HEK293 (cell line): ENCODE data around the gene TMEM131L.

Experiments
- CTCF ChIA-PET: fragments of 350-600 bp; formaldehyde crosslinking; extraction: SDS; loops from one replicate; lab custom pipeline; 2021; ENCODE audit warnings: antibody characterized with exemption; lab: Yijun Ruan, JAX
- POLR2A ChIA-PET: fragments of 300-600 bp; formaldehyde crosslinking; extraction: SDS; loops from one replicate; lab custom pipeline; 2020; ENCODE audit warnings: antibody characterized with exemption, inconsistent platforms; lab: Yijun Ruan, JAX
- H3K27ac ChIP-seq: fragments of 200-500 bp; sonication (Bioruptor generic); 2 replicates; pipeline ENCODE4 v1.5.1; 2014; ENCODE audit warnings: low read depth, low read length, control low read depth, inconsistent platforms; ENCODE audit errors: extremely low read depth
- H3K36me3 ChIP-seq, 2 experiments: fragments of 200-500 bp in 1 of 2; sonication (Bioruptor generic) in 1 of 2; 1 replicate in 1 of 2; 2 replicates in 1 of 2; pipeline ENCODE4 v1.5.1; 2014 to 2017; ENCODE audit warnings: inconsistent platforms in 2 of 2, low read length in 2 of 2; ENCODE audit not compliant: control insufficient read depth in 2 of 2, insufficient read depth in 1 of 2
- H3K4me1 ChIP-seq: fragments of 200-500 bp; sonication (Bioruptor generic); 2 replicates; pipeline ENCODE4 v1.5.1; 2014; ENCODE audit warnings: mild to moderate bottlenecking, low read length, inconsistent platforms; ENCODE audit not compliant: control insufficient read depth, insufficient read depth
- H3K4me3 ChIP-seq: 2 replicates; pipeline ENCODE4 v1.5.1; 2011; ENCODE audit warnings: low read depth, mild to moderate bottlenecking, control low read depth, low read length, moderate library complexity
- H3K9me3 ChIP-seq: fragments of 200-500 bp; sonication (Bioruptor generic); 2 replicates; pipeline ENCODE4 v1.5.1; 2014; ENCODE audit warnings: low read depth, low read length, inconsistent platforms; ENCODE audit not compliant: control insufficient read depth, insufficient read depth
- GLI4 ChIP-seq: fragments of 450-650 bp; formaldehyde crosslinking; IDR thresholded peaks from 2 replicates; pipeline ENCODE4 v1.5.1; 2016; ENCODE audit warnings: missing biosample characterization, missing genetic modification characterization
- IKZF3 ChIP-seq: fragments of 450-650 bp; IDR thresholded peaks from 2 replicates; pipeline ENCODE4 v1.5.0; 2018; ENCODE audit warnings: missing biosample characterization, mild to moderate bottlenecking, missing genetic modification characterization, moderate library complexity
- KLF8 ChIP-seq: fragments of 450-650 bp; formaldehyde crosslinking; IDR thresholded peaks from 2 replicates; pipeline ENCODE4 v1.5.1; 2016; ENCODE audit warnings: missing biosample characterization, missing genetic modification characterization
- OSR2 ChIP-seq: fragments of 450-650 bp; formaldehyde crosslinking; IDR thresholded peaks from 2 replicates; pipeline ENCODE4 v1.5.1; 2016; ENCODE audit warnings: missing biosample characterization, missing genetic modification characterization
- SCRT1 ChIP-seq: fragments of 450-650 bp; formaldehyde crosslinking; IDR thresholded peaks from 2 replicates; pipeline ENCODE4 v1.5.1; 2016; ENCODE audit warnings: missing biosample characterization, missing genetic modification characterization, borderline replicate concordance
- SP7 ChIP-seq: fragments of 450-650 bp; formaldehyde crosslinking; IDR thresholded peaks from 2 replicates; pipeline ENCODE4 v1.5.1; 2016; ENCODE audit warnings: missing biosample characterization, missing genetic modification characterization
- TCF7L2 ChIP-seq: IDR thresholded peaks from 2 replicates; pipeline ENCODE4 v1.6.1; 2011; ENCODE audit warnings: low read depth, mild to moderate bottlenecking, inconsistent platforms, low read length, moderate library complexity, borderline replicate concordance
- YY1 ChIP-seq: fragments of 450-650 bp; formaldehyde crosslinking; IDR thresholded peaks from 2 replicates; pipeline ENCODE4 v1.5.1; 2018; ENCODE audit warnings: missing biosample characterization, missing genetic modification characterization
- ZBTB20 ChIP-seq: fragments of 450-650 bp; formaldehyde crosslinking; IDR thresholded peaks from 2 replicates; pipeline ENCODE4 v1.5.1; 2016; ENCODE audit warnings: missing biosample characterization, missing genetic modification characterization
- ZBTB48 ChIP-seq: fragments of 450-650 bp; formaldehyde crosslinking; IDR thresholded peaks from 2 replicates; pipeline ENCODE4 v1.5.1; 2016; ENCODE audit warnings: missing biosample characterization, missing genetic modification characterization
- ZNF341 ChIP-seq: fragments of 450-650 bp; formaldehyde crosslinking; IDR thresholded peaks from 2 replicates; pipeline ENCODE4; 2016; ENCODE audit warnings: low read depth, missing biosample characterization, missing genetic modification characterization
- ZNF37A ChIP-seq: fragments of 450-650 bp; IDR thresholded peaks from 2 replicates; pipeline ENCODE4 v1.5.1; 2018; ENCODE audit warnings: missing biosample characterization, missing genetic modification characterization
- ZNF501 ChIP-seq: fragments of 450-650 bp; formaldehyde crosslinking; IDR thresholded peaks from 2 replicates; pipeline ENCODE4 v1.5.1; 2016; ENCODE audit warnings: missing biosample characterization, missing genetic modification characterization
- ZNF660 ChIP-seq: fragments of 450-650 bp; IDR thresholded peaks from 2 replicates; pipeline ENCODE4 v1.5.1; 2018; ENCODE audit warnings: missing biosample characterization, mild to moderate bottlenecking, missing genetic modification characterization
- ZNF677 ChIP-seq: fragments of 450-650 bp; IDR thresholded peaks from 2 replicates; pipeline ENCODE4 v1.5.0; 2018; ENCODE audit warnings: missing biosample characterization, mild to moderate bottlenecking, missing genetic modification characterization, moderate library complexity
- ZNF707 ChIP-seq: fragments of 450-650 bp; formaldehyde crosslinking; IDR thresholded peaks from 2 replicates; pipeline ENCODE4 v1.5.1; 2016; ENCODE audit warnings: missing biosample characterization, missing genetic modification characterization
- ZNF843 ChIP-seq: fragments of 450-650 bp; formaldehyde crosslinking; IDR thresholded peaks from 2 replicates; pipeline ENCODE4 v1.5.1; 2016; ENCODE audit warnings: missing biosample characterization, missing genetic modification characterization
- ZSCAN16 ChIP-seq: fragments of 450-650 bp; formaldehyde crosslinking; IDR thresholded peaks from 2 replicates; pipeline ENCODE4 v1.5.1; 2016; ENCODE audit warnings: missing biosample characterization, missing genetic modification characterization
- TF ChIP-seq, protein P1 (sequence below): fragments of 450-650 bp; formaldehyde crosslinking; IDR thresholded peaks from 2 replicates; pipeline ENCODE4 v1.5.1; 2016; ENCODE audit warnings: missing biosample characterization, missing genetic modification characterization
- TF ChIP-seq, protein P2 (sequence below): fragments of 450-650 bp; formaldehyde crosslinking; IDR thresholded peaks from 2 replicates; pipeline ENCODE4 v1.5.1; 2016; ENCODE audit warnings: missing biosample characterization, missing genetic modification characterization
- TF ChIP-seq, protein P3 (sequence below): IDR thresholded peaks from 2 replicates; pipeline ENCODE4 v1.6.1; 2011; ENCODE audit warnings: mild to moderate bottlenecking, low read depth, low read length, borderline replicate concordance
- TF ChIP-seq, protein P4 (sequence below): fragments of 450-650 bp; formaldehyde crosslinking; IDR thresholded peaks from 2 replicates; pipeline ENCODE4 v1.5.1; 2016; ENCODE audit warnings: missing biosample characterization, missing genetic modification characterization, borderline replicate concordance
- TF ChIP-seq, protein P5 (sequence below): fragments of 450-650 bp; formaldehyde crosslinking; IDR thresholded peaks from 2 replicates; pipeline ENCODE4 v1.5.1; 2016; ENCODE audit warnings: missing biosample characterization, missing genetic modification characterization

TMEM131L gene

DNA sequence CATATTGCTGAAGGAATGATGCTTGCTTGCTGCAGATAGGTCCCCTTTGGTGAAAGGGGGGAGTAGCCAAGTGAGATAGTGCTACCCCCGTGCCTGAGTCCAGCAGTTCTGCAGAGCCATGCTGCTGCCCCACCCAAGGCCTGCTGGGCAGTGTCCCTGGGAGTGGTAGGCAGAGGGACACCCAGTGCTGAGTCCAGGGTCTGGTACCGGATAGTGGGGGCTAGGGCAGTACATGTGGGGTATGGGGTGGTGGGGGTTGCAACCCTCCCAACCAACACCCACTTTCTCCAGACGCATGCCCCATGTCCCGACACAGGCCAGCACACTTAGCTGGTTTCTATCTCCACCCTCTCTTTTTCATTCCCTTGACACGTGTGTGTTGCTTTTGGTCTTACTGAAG lies 155.9 kb downstream of the TMEM131L start:
- peaks cover 5% of the 10 kb centered on the region; the same call in 1 of the 2 replicates for H3K4me1 ChIP-seq
- peaks cover 0 to 57% of the 10 kb centered on the region in 2 experiments; a peak in 2 of 3 replicates for H3K36me3 ChIP-seq
- POLR2A ChIA-PET, result no interaction called here
- no peak overlapping the region for H3K27ac ChIP-seq
- no peaks in the 10 kb centered on the region for H3K9me3 ChIP-seq
- no peak for TF ChIP-seq KLF8 (tag by site-specific recombination)
- TF ChIP-seq OSR2 (tag by site-specific recombination), result no peak
- no peak for TF ChIP-seq ZBTB20 (tag by site-specific recombination)
- TF ChIP-seq, protein P1, sequence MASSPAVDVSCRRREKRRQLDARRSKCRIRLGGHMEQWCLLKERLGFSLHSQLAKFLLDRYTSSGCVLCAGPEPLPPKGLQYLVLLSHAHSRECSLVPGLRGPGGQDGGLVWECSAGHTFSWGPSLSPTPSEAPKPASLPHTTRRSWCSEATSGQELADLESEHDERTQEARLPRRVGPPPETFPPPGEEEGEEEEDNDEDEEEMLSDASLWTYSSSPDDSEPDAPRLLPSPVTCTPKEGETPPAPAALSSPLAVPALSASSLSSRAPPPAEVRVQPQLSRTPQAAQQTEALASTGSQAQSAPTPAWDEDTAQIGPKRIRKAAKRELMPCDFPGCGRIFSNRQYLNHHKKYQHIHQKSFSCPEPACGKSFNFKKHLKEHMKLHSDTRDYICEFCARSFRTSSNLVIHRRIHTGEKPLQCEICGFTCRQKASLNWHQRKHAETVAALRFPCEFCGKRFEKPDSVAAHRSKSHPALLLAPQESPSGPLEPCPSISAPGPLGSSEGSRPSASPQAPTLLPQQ, result no peak
- no peak for TF ChIP-seq SCRT1 (tag by site-specific recombination)
- TF ChIP-seq ZNF843 (tag by site-specific recombination), result no peak
- no peak for TF ChIP-seq GLI4 (tag by site-specific recombination)
- no peak for TF ChIP-seq IKZF3 (tag by site-specific recombination)
- TF ChIP-seq, protein P2, sequence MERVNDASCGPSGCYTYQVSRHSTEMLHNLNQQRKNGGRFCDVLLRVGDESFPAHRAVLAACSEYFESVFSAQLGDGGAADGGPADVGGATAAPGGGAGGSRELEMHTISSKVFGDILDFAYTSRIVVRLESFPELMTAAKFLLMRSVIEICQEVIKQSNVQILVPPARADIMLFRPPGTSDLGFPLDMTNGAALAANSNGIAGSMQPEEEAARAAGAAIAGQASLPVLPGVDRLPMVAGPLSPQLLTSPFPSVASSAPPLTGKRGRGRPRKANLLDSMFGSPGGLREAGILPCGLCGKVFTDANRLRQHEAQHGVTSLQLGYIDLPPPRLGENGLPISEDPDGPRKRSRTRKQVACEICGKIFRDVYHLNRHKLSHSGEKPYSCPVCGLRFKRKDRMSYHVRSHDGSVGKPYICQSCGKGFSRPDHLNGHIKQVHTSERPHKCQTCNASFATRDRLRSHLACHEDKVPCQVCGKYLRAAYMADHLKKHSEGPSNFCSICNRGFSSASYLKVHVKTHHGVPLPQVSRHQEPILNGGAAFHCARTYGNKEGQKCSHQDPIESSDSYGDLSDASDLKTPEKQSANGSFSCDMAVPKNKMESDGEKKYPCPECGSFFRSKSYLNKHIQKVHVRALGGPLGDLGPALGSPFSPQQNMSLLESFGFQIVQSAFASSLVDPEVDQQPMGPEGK (tag by site-specific recombination), result no peak
- TF ChIP-seq ZNF677, result no peak
- TF ChIP-seq ZNF660 (tag by site-specific recombination), result no peak
- no peak for TF ChIP-seq SP7 (tag by site-specific recombination)
- TF ChIP-seq, protein P3, sequence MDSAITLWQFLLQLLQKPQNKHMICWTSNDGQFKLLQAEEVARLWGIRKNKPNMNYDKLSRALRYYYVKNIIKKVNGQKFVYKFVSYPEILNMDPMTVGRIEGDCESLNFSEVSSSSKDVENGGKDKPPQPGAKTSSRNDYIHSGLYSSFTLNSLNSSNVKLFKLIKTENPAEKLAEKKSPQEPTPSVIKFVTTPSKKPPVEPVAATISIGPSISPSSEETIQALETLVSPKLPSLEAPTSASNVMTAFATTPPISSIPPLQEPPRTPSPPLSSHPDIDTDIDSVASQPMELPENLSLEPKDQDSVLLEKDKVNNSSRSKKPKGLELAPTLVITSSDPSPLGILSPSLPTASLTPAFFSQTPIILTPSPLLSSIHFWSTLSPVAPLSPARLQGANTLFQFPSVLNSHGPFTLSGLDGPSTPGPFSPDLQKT, result no peak
- no peak for TF ChIP-seq ZNF37A (tag by site-specific recombination)
- TF ChIP-seq ZBTB48 (tag by site-specific recombination), result no peak
- CTCF ChIA-PET, result interaction anchor here (0.9 kb wide), 1 partner anchor 10 kb away, joined by 3 read pairs; no protein-coding TSS in a partner anchor
- H3K4me3 ChIP-seq, result no peak overlapping the region

DNA sequence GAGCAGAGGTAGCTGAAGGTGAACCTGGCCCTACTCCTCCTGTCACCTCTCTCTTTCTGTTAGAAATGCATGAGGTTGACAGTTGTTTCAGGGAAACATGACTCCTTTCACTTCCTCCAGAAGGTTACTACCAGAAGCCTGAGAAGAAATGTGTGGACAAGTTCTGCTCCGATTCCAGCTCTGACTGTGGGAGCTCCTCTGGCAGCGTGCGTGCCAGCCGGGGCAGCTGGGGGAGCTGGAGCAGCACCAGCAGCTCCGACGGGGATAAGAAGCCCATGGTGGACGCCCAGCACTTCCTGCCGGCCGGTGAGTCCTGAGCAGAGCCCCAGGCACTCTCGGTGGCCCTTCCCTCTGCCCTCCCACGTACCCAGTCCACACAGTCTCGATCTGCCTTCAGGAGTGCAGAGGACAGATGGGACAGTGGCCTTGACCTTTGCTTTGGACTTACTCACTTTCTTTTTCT lies 156.6 kb downstream of the TMEM131L start:
- H3K36me3 ChIP-seq, result peaks cover 0 to 60% of the 10 kb centered on the region in 2 experiments; a peak in 2 of 3 replicates
- POLR2A ChIA-PET, result no interaction called here
- TF ChIP-seq TCF7L2, result no peak
- no peak for TF ChIP-seq ZNF501
- no peak for TF ChIP-seq ZNF341
- no peaks in the 10 kb centered on the region for H3K9me3 ChIP-seq
- H3K4me3 ChIP-seq, result no peak overlapping the region
- peaks cover 5% of the 10 kb centered on the region; the same call in 1 of the 2 replicates for H3K4me1 ChIP-seq
- CTCF ChIA-PET, result no interaction called here
- no peak overlapping the region for H3K27ac ChIP-seq

DNA sequence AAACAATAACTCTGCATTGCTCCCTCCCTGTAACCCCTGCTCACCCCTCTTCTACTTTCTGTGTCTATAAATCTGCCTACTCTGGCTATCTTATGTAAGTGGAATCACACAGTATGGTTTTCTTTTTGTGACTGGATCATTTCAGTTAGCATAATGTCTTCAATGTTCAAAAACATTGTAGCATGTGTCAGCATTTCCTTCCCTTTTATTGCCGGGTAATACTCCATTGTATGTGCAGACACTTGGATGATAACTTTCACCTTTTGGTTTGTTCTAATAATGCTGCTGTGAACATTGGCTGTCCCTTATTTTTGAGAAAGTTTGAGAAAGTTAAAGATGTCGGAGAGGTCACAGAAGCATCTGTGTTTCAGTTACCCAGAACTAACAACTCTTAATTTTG lies 157.3 kb downstream of the TMEM131L start:
- Histone ChIP-seq H3K9me3 (no peaks in the 10 kb centered on the region), H3K4me3 (no peak overlapping the region), H3K27ac (no peak overlapping the region), H3K36me3 (peaks cover 0 to 67% of the 10 kb centered on the region in 2 experiments; a peak in 2 of 3 replicates), H3K4me1 (peaks cover 5% of the 10 kb centered on the region; the same call in 1 of the 2 replicates)
- ChIA-PET CTCF (no interaction called here), POLR2A (no interaction called here)
- TF ChIP-seq, protein P4, sequence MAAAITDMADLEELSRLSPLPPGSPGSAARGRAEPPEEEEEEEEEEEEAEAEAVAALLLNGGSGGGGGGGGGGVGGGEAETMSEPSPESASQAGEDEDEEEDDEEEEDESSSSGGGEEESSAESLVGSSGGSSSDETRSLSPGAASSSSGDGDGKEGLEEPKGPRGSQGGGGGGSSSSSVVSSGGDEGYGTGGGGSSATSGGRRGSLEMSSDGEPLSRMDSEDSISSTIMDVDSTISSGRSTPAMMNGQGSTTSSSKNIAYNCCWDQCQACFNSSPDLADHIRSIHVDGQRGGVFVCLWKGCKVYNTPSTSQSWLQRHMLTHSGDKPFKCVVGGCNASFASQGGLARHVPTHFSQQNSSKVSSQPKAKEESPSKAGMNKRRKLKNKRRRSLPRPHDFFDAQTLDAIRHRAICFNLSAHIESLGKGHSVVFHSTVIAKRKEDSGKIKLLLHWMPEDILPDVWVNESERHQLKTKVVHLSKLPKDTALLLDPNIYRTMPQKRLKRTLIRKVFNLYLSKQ (tag by site-specific recombination), result no peak
- TF ChIP-seq YY1 (tag by site-specific recombination) (no peak), ZSCAN16 (tag by site-specific recombination) (no peak), ZNF707 (no peak)
- TF ChIP-seq, protein P5, sequence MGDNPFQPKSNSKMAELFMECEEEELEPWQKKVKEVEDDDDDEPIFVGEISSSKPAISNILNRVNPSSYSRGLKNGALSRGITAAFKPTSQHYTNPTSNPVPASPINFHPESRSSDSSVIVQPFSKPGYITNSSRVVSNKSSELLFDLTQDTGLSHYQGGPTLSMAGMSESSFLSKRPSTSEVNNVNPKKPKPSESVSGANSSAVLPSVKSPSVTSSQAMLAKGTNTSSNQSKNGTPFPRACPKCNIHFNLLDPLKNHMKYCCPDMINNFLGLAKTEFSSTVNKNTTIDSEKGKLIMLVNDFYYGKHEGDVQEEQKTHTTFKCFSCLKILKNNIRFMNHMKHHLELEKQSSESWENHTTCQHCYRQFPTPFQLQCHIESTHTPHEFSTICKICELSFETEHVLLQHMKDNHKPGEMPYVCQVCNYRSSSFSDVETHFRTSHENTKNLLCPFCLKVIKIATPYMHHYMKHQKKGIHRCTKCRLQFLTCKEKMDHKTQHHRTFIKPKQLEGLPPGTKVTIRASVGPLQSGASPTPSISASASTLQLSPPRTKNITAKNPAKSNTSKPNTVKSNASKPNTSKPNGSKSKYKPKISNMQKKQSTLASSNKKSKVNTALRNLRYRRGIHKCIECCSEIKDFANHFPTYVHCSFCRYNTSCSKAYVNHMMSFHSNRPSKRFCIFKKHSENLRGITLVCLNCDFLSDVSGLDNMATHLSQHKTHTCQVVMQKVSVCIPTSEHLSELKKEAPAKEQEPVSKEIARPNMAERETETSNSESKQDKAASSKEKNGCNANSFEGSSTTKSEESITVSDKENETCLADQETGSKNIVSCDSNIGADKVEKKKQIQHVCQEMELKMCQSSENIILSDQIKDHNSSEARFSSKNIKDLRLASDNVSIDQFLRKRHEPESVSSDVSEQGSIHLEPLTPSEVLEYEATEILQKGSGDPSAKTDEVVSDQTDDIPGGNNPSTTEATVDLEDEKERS (tag by site-specific recombination), result no peak
